Left ventricle myocardium superior (tissue), 1 donor: ENCODE measurements around the gene CTRB1. TPM values are rescaled to one million over a fixed set of nuclear protein-coding genes. Genes with fewer than 3 reads are reported as not detected.

Experiments
- ATAC-seq: fragments of 200-7000 bp; cut with Tn5 transposase; one replicate; pipeline ENCODE4 v1.9.1; 2020; ENCODE audit warnings: mild to moderate bottlenecking, moderate library complexity
- DNase-seq: peaks from one replicate; pipeline ENCODE4 v3.0.0-alpha.2; 2020
- intact Hi-C: fragments of 100-400 bp; cut with micrococcal nuclease; formaldehyde crosslinking; loops from one replicate; pipeline ENCODE4 v1.11.0; 2022
- total RNA-seq: library from RNA; stranded (reverse); fragmentation: NEBNext Ultra II Directional; extraction: Animal tissue kit (Norgen Biotek cat#: 25700); gene quantifications from one replicate; pipeline ENCODE4 v1.2.1, GENCODE V29; 2021
- donor health status: DM: no; HTN: yes; CAD: no; lungs with severe emphysema.

The CTRB1 gene
- total RNA-seq, 1 donor from 2014 or later: not detected

GRCh38 chr16:75250089-75250808, 31.5 kb downstream of the CTRB1 start:
- intact Hi-C loops: no loop called here
- peak; percentile 78 for DNase-seq
- peak; percentile 54 for ATAC-seq

GRCh38 chr16:75250809-75251279, 32.1 kb downstream of the CTRB1 start:
- ATAC-seq (peak; percentile 13), DNase-seq (peak; percentile 65)
- intact Hi-C loops: no loop called here

- intact Hi-C loops: no loop called here
- ATAC-seq: peak; percentile 79
Observed at GRCh38 chr16:75251280-75252048, 32.7 kb downstream of the CTRB1 start, which contains the start of gene BCAR1. BCAR1 (minus strand) TSS chr16:75251624; CDS start chr16:75251482, 142 bp downstream.

GRCh38 chr16:75252049-75252864, 33.5 kb downstream of the CTRB1 start:
- intact Hi-C loops: no loop called here
- ATAC-seq: no peak
- DNase-seq: peak; percentile 26

More at GRCh38 chr16:75251280-75252048, 32.7 kb downstream of the CTRB1 start, which contains the start of gene BCAR1:
- peak; percentile 97 for DNase-seq

- intact Hi-C loops: no loop called here
- DNase-seq (peak; percentile 26), ATAC-seq (no peak)
Observed at GRCh38 chr16:75252946-75253911, 34.4 kb downstream of the CTRB1 start.

GRCh38 chr16:75254359-75254837, 35.6 kb downstream of the CTRB1 start:
- ATAC-seq: no peak
- intact Hi-C loops: no loop called here
- DNase-seq: peak; percentile 34

- intact Hi-C loops: no loop called here
- DNase-seq (no peak), ATAC-seq (peak; percentile 5)
Observed at GRCh38 chr16:75256059-75256571, 37.3 kb downstream of the CTRB1 start.

- ATAC-seq (peak; percentile 42), DNase-seq (no peak)
- intact Hi-C loops: no loop called here
Observed at GRCh38 chr16:75256696-75257343, 38.0 kb downstream of the CTRB1 start.

- no peak for ATAC-seq
- intact Hi-C loops: no loop called here
Observed at GRCh38 chr16:75257886-75258806, 39.4 kb downstream of the CTRB1 start.

GRCh38 chr16:75258807-75259141, 40.0 kb downstream of the CTRB1 start:
- no peak for ATAC-seq
- intact Hi-C loops: no loop called here
- DNase-seq: no peak

More at GRCh38 chr16:75257886-75258806, 39.4 kb downstream of the CTRB1 start:
- DNase-seq: no peak

GRCh38 chr16:75260851-75261589, 42.2 kb downstream of the CTRB1 start:
- ATAC-seq: no peak
- peak; percentile 26 for DNase-seq
- intact Hi-C loops: no loop called here

- DNase-seq (no peak), ATAC-seq (no peak)
- intact Hi-C loops: no loop called here
Observed at GRCh38 chr16:75261590-75262078, 42.8 kb downstream of the CTRB1 start.

- intact Hi-C loops: no loop called here
Observed at GRCh38 chr16:75262104-75262799, 43.5 kb downstream of the CTRB1 start.

GRCh38 chr16:75262800-75263127, 44.0 kb downstream of the CTRB1 start:
- DNase-seq (no peak), ATAC-seq (no peak)
- intact Hi-C loops: no loop called here

More at GRCh38 chr16:75262104-75262799, 43.5 kb downstream of the CTRB1 start:
- ATAC-seq (no peak), DNase-seq (peak; percentile 13)

GRCh38 chr16:75263291-75263962, 44.6 kb downstream of the CTRB1 start:
- intact Hi-C loops: no loop called here
- ATAC-seq: no peak
- DNase-seq: no peak
